CD14-positive monocyte (primary cell): ENCODE results near the gene RDH12. TPM values are rescaled to one million over a fixed set of nuclear protein-coding genes. Genes with fewer than 3 reads are reported as not detected.
"Not testable (repeated sequence)": the region's sequence is repeated elsewhere in the genome, so short reads cannot be mapped to it uniquely, and the experiment has no call there.

Source experiments
- DNase-seq, 3 donors: peaks; one replicate each; pipeline ENCODE4 v3.0.0-alpha.2; 2011 to 2022
- H2AFZ ChIP-seq: 2 replicates; pipeline ENCODE4 v1.6.0; 2012; ENCODE audit warnings: mild to moderate bottlenecking, low read depth, low read length, inconsistent platforms; ENCODE audit not compliant: insufficient read depth, poor library complexity, severe bottlenecking
- H3K27ac ChIP-seq, 2 donors: 1 replicate in 1 of 2; 2 replicates in 1 of 2; pipeline ENCODE4 v1.5.1; 2012 to 2013; ENCODE audit warnings: low read length in 2 of 2, control low read depth in 1 of 2, inconsistent platforms in 1 of 2, low read depth in 1 of 2, mild to moderate bottlenecking in 1 of 2
- H3K27me3 ChIP-seq, 2 donors: one replicate each; pipeline versions ENCODE4 v1.6.0 to v1.6.1; 2011 to 2013; ENCODE audit warnings: low read length in 2 of 2; ENCODE audit not compliant: control insufficient read depth in 2 of 2, insufficient read depth in 2 of 2
- H3K36me3 ChIP-seq, 2 donors: replicated peaks in 1 of 2; 1 replicate in 1 of 2; 2 replicates in 1 of 2; pipeline versions ENCODE4 v1.5.1 to v1.6.1; 2012 to 2013; ENCODE audit warnings: low read length in 2 of 2, control low read depth in 1 of 2, inconsistent platforms in 1 of 2, mild to moderate bottlenecking in 1 of 2; ENCODE audit not compliant: insufficient read depth in 2 of 2, control insufficient read depth in 1 of 2
- H3K4me1 ChIP-seq, 2 donors: 1 replicate in 1 of 2; 2 replicates in 1 of 2; pipeline versions ENCODE4 v1.5.1 to v1.6.1; 2012 to 2013; ENCODE audit warnings: low read length in 2 of 2, control low read depth in 1 of 2, inconsistent platforms in 1 of 2, mild to moderate bottlenecking in 1 of 2, moderate library complexity in 1 of 2; ENCODE audit not compliant: insufficient read depth in 2 of 2, control insufficient read depth in 1 of 2
- H3K4me2 ChIP-seq: replicated peaks from 2 replicates; pipeline ENCODE3; 2012; ENCODE audit warnings: low read length, moderate library complexity, mild to moderate bottlenecking; ENCODE audit not compliant: poor library complexity, severe bottlenecking; ENCODE audit errors: extremely low read depth
- H3K4me3 ChIP-seq, 3 experiments: fragments of 200-600 bp in 1 of 3; sonication (generic) in 1 of 3; replicated peaks in 1 of 3; 1 replicate in 2 of 3; 2 replicates in 1 of 3; pipeline ENCODE4 v1.5.1; 2011 to 2013; ENCODE audit warnings: low read length in 3 of 3, mild to moderate bottlenecking in 3 of 3, control low read depth in 2 of 3, low read depth in 2 of 3, inconsistent platforms in 1 of 3, moderate library complexity in 1 of 3
- H3K79me2 ChIP-seq: 2 replicates; pipeline ENCODE4 v1.6.0; 2012; ENCODE audit warnings: mild to moderate bottlenecking, control low read depth, inconsistent platforms, low read length, moderate library complexity; ENCODE audit not compliant: insufficient read depth
- H3K9ac ChIP-seq: 2 replicates; pipeline ENCODE4 v1.6.0; 2017; ENCODE audit warnings: low read length, mild to moderate bottlenecking; ENCODE audit not compliant: insufficient read depth, poor library complexity, severe bottlenecking
- H3K9me3 ChIP-seq, 2 donors: replicated peaks in 1 of 2; 1 replicate in 1 of 2; 2 replicates in 1 of 2; pipeline versions ENCODE4 v1.5.1 to v1.6.1; 2012 to 2013; ENCODE audit warnings: low read length in 2 of 2, control low read depth in 1 of 2; ENCODE audit not compliant: control insufficient read depth in 1 of 2, insufficient read depth in 1 of 2
- H4K20me1 ChIP-seq: 2 replicates; pipeline ENCODE4 v1.6.0; 2012; ENCODE audit warnings: mild to moderate bottlenecking, low read length, control low read depth, moderate library complexity; ENCODE audit not compliant: insufficient read depth
- H3K27ac Mint-ChIP-seq, 7 donors: one replicate each; pipeline ENCODE4 v1.8.0; 2020; ENCODE audit warnings: mild to moderate bottlenecking in 7 of 7, mixed read lengths in 7 of 7, moderate library complexity in 6 of 7, inconsistent platforms in 2 of 7
- H3K27me3 Mint-ChIP-seq, 3 donors: one replicate each; pipeline ENCODE4 v1.8.0; 2021 to 2022; ENCODE audit warnings: low read depth in 3 of 3, mild to moderate bottlenecking in 3 of 3, mixed read lengths in 3 of 3, moderate library complexity in 3 of 3, inconsistent platforms in 1 of 3
- H3K36me3 Mint-ChIP-seq, 2 donors: one replicate each; pipeline ENCODE4 v1.8.0; 2020; ENCODE audit warnings: mixed read lengths in 2 of 2, inconsistent platforms in 1 of 2, mild to moderate bottlenecking in 1 of 2
- H3K4me1 Mint-ChIP-seq: one replicate; pipeline ENCODE4 v1.8.0; 2020; ENCODE audit warnings: mild to moderate bottlenecking, mixed read lengths
- H3K4me3 Mint-ChIP-seq, 2 donors: one replicate each; pipeline ENCODE4 v1.8.0; 2020; ENCODE audit warnings: mild to moderate bottlenecking in 2 of 2, mixed read lengths in 2 of 2, moderate library complexity in 1 of 2
- H3K9me3 Mint-ChIP-seq, 7 donors: one replicate each; pipeline ENCODE4 v1.8.0; 2020 to 2022; ENCODE audit warnings: mixed read lengths in 7 of 7, mild to moderate bottlenecking in 6 of 7, moderate library complexity in 6 of 7, inconsistent platforms in 2 of 7
- CTCF ChIP-seq: fragments of 200-600 bp; IDR thresholded peaks from one replicate; pipeline ENCODE4 v1.8.0; 2022; ENCODE audit warnings: antibody characterized with exemption, mild to moderate bottlenecking
- WGBS: methylation state at CpG from one replicate; pipeline ENCODE4 v1.1.5; 2013; ENCODE audit warnings: missing lambda C conversion rate; ENCODE audit not compliant: insufficient coverage; 5-methylcytosine and 5-hydroxymethylcytosine counted together
- intact Hi-C, 2 donors: fragments of 100-400 bp; cut with micrococcal nuclease; formaldehyde crosslinking; loops; one replicate each; pipeline versions ENCODE4 v1.15.0 to v1.15.1; 2023
- polyA plus RNA-seq, 3 donors: library from polyadenylated mRNA; depleted of rRNA in 1 of 3; unstranded in 2 of 3; stranded (reverse) in 1 of 3; fragments of 300-500 nt in 2 of 3; fragments of >200 nt in 1 of 3; fragmentation: Illumina TruSeq in 2 of 3; gene quantifications; 1 replicate in 2 of 3; 2 replicates in 1 of 3; pipeline ENCODE4 v1.2.3, GENCODE V29; 2012 to 2021

The RDH12 gene
- polyA plus RNA-seq, 3 donors, result 0.17 TPM; not detected in 2

DNA sequence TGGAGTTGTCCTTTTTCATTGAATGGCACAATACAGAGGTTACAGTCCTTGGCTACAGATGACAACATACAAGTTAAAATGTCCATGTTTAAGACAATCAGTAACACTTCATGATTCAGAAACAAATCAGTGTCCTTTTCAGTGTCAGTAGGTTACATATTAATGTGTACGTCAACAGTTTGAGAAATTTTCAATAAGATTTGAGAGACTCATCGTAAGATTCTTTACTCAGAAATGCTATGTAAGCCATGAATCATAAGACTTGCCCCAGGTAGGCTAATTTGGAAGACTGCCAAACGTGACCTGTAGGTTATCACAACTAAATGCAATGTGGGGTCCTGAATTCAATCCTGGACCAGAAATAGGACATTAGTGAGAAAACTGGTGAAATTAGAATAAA is 3.5 kb downstream of the RDH12 start:
- H4K20me1 ChIP-seq, result no peaks in the 10 kb centered on the region
- H2AFZ ChIP-seq, result no peak overlapping the region
- H3K9me3 Mint-ChIP-seq, result peaks cover 0 to 22% (median 14%) of the 10 kb centered on the region in 7 donors
- no peak overlapping the region for H3K4me3 Mint-ChIP-seq
- no peaks in the 10 kb centered on the region for H3K79me2 ChIP-seq
- H3K4me1 Mint-ChIP-seq, result peaks cover 31% of the 10 kb centered on the region
- intact Hi-C loops, result loop anchor here (5.0 to 10.0 kb wide), 3 partner anchors 33 to 280 kb away; partner anchors contain the start of gene VTI1B (in 1 of the 2)
- peaks cover 29 to 33% of the 10 kb centered on the region in 2 donors for H3K4me1 ChIP-seq
- H3K27ac ChIP-seq, result no peak overlapping the region
- H3K36me3 ChIP-seq, result no peaks in the 10 kb centered on the region
- peaks cover 0 to 2% (median 1%) of the 10 kb centered on the region in 3 donors for H3K27me3 Mint-ChIP-seq
- no peak overlapping the region for H3K9ac ChIP-seq
- H3K4me3 ChIP-seq, result no peak overlapping the region
- H3K27me3 ChIP-seq, result no peaks in the 10 kb centered on the region
- DNase-seq, result no peak
- H3K4me2 ChIP-seq, result no peak overlapping the region
- peaks cover 4 to 9% of the 10 kb centered on the region in 2 donors for H3K9me3 ChIP-seq
- TF ChIP-seq CTCF, result no peak
- H3K27ac Mint-ChIP-seq, result no peak overlapping the region
- 61% methylated on average over 2 of the region's 3 CpGs for WGBS
- H3K36me3 Mint-ChIP-seq, result no peaks in the 10 kb centered on the region

DNA sequence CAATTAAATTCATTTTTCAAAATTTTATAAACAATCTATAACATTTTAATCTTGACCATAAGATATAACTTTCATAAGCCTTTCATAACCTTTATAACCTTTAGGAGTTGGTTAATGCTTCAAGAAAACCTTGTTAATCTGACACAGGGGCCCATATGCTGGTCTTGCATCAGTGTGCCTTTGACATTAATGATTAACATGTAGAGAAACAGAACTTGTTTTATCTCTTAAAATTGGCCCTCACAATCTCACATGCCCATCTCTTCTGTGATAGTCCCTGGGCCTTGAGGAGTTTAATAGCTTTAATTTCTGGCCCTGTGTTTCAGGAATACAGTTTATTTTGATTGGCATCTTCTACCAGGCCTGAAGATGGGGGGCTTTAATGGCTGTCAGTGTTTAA is 7.7 kb downstream of the RDH12 start:
- H3K9me3 ChIP-seq, result peaks cover 4 to 10% of the 10 kb centered on the region in 2 donors
- not testable (repeated sequence) for H2AFZ ChIP-seq, H4K20me1 ChIP-seq, H3K27me3 Mint-ChIP-seq, H3K4me2 ChIP-seq, H3K4me1 Mint-ChIP-seq, H3K27me3 ChIP-seq, H3K27ac ChIP-seq, H3K36me3 ChIP-seq, DNase-seq, H3K36me3 Mint-ChIP-seq, H3K4me3 ChIP-seq, H3K79me2 ChIP-seq, H3K27ac Mint-ChIP-seq, H3K9ac ChIP-seq, H3K4me3 Mint-ChIP-seq, H3K4me1 ChIP-seq
- intact Hi-C loops, result loop anchor here (5.0 to 10.0 kb wide), 3 partner anchors 37 to 285 kb away; partner anchors contain the start of gene VTI1B (in 1 of the 2)
- H3K9me3 Mint-ChIP-seq, result peaks cover 0 to 27% (median 17%) of the 10 kb centered on the region in 7 donors

DNA sequence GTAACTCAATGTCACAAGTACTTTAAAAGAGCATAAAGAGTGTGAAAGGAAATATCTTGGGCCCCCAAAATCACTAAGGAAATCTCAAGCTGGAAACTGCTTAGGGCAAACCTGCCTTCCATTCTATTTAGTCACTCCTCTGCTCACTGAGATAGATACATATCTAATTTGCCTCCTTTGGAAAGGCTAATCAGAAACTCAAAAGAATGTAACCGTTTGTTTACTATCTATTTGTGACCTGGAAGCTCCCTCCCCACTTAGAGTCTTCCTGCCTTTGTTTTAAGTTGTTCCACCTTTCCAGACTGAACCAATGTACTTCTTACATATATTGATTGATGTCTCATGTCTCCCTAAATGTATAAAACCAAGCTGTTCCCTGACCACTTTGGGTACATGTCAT is 8.1 kb downstream of the RDH12 start:
- H4K20me1 ChIP-seq, H3K4me2 ChIP-seq, H3K36me3 ChIP-seq, H3K27me3 Mint-ChIP-seq, H3K27ac ChIP-seq, H3K36me3 Mint-ChIP-seq, H3K4me3 ChIP-seq, H3K4me3 Mint-ChIP-seq, H3K9ac ChIP-seq, H2AFZ ChIP-seq, H3K4me1 Mint-ChIP-seq, H3K4me1 ChIP-seq, H3K27ac Mint-ChIP-seq, H3K27me3 ChIP-seq, H3K79me2 ChIP-seq, DNase-seq: not testable (repeated sequence)
- peaks cover 0 to 27% (median 17%) of the 10 kb centered on the region in 7 donors for H3K9me3 Mint-ChIP-seq
- WGBS, result 80% methylated on average over 1 of the region's 1 CpG
- intact Hi-C loops, result loop anchor here (5.0 to 10.0 kb wide), 3 partner anchors 37 to 285 kb away; partner anchors contain the start of gene VTI1B (in 1 of the 2)
- H3K9me3 ChIP-seq, result peaks cover 4 to 10% of the 10 kb centered on the region in 2 donors
